HepG2 (cell line): ENCODE data around the gene CAPSL. TPM values are rescaled to one million over a fixed set of nuclear protein-coding genes. Genes with fewer than 3 reads are reported as not detected.

ENCODE experiments used
- ATAC-seq: fragments of 200-7000 bp; cut with Tn5 transposase; 3 replicates; pipeline ENCODE4 v1.9.1; 2020; ENCODE audit warnings: mild to moderate bottlenecking, moderate library complexity
- BruUV-seq: library from RNA; stranded (reverse); fragments of 400-500 nt; replicated peaks from 2 replicates; lab custom pipeline; 2021; lab: Mats Ljungman, UMichigan
- CTCF ChIA-PET: fragments of 300-600 bp; formaldehyde crosslinking; extraction: SDS; loops from one replicate; lab custom pipeline; 2021; ENCODE audit warnings: low total read pairs, inconsistent platforms, low intra/inter-chr PET ratio; lab: Yijun Ruan, JAX
- POLR2A ChIA-PET: fragments of 350-600 bp; sonication (Branson Sonifier 250); formaldehyde crosslinking; loops from one replicate; lab custom pipeline; 2020; ENCODE audit warnings: antibody characterized with exemption, inconsistent platforms; lab: Yijun Ruan, JAX
- DNase-seq: peaks from one replicate; pipeline ENCODE4 v3.0.0-alpha.2; 2015; ENCODE audit warnings: low spot score
- FAIRE-seq: peaks from 3 replicates; lab custom pipeline; 2011; peaks lifted over from hg19 to GRCh38; lab: Jason Lieb, UNC
- H2AFZ ChIP-seq: one replicate; pipeline ENCODE4 v1.6.1; 2011; ENCODE audit warnings: low read length, inconsistent platforms
- H3K27ac ChIP-seq: fragments of 300-600 bp; 3 replicates; pipeline ENCODE4 v1.8.0; 2011; ENCODE audit warnings: mixed run types, mild to moderate bottlenecking, mixed read lengths, low read length, inconsistent platforms; ENCODE audit not compliant: insufficient read depth; ENCODE audit errors: extremely low read length
- H3K27me3 ChIP-seq, 2 experiments: fragments of 200-600 bp in 1 of 2; 2 replicates in 1 of 2; 3 replicates in 1 of 2; pipeline versions ENCODE4 v1.6.0 to v1.8.0; 2011; ENCODE audit warnings: low read length in 2 of 2, mild to moderate bottlenecking in 2 of 2, moderate library complexity in 2 of 2, inconsistent platforms in 1 of 2; ENCODE audit not compliant: insufficient read depth in 2 of 2, control insufficient read depth in 1 of 2
- H3K36me3 ChIP-seq, 2 experiments: fragments of 200-600 bp in 1 of 2; replicated peaks in 1 of 2; 2 replicates in 1 of 2; 3 replicates in 1 of 2; pipeline versions ENCODE4 v1.5.1 to v1.8.0; 2011; ENCODE audit warnings: low read length in 2 of 2, inconsistent platforms in 1 of 2; ENCODE audit not compliant: insufficient read depth in 2 of 2, control insufficient read depth in 1 of 2
- H3K4me1 ChIP-seq: 2 replicates; pipeline ENCODE4 v1.5.1; 2012; ENCODE audit warnings: low read length, inconsistent platforms; ENCODE audit not compliant: insufficient read depth
- H3K4me2 ChIP-seq: 2 replicates; pipeline ENCODE4 v1.6.0; 2011; ENCODE audit warnings: low read depth, low read length, inconsistent platforms
- H3K4me3 ChIP-seq, 3 experiments: fragments of 200-600 bp in 1 of 3; sonication (generic), shearing (Covaris generic) in 1 of 3; replicated peaks in 1 of 3; 2 replicates each; pipeline ENCODE4 v1.5.1; 2011 to 2016; ENCODE audit warnings: low read length in 3 of 3, inconsistent platforms in 2 of 3, low read depth in 2 of 3, mild to moderate bottlenecking in 2 of 3, control low read depth in 1 of 3, mixed read lengths in 1 of 3; ENCODE audit not compliant: insufficient read depth in 1 of 3
- H3K79me2 ChIP-seq: one replicate; pipeline ENCODE4 v1.6.1; 2011; ENCODE audit warnings: low read length, inconsistent platforms; ENCODE audit not compliant: insufficient read depth
- H3K9ac ChIP-seq: 2 replicates; pipeline ENCODE4 v1.6.0; 2011; ENCODE audit warnings: mild to moderate bottlenecking, low read depth, low read length, inconsistent platforms; ENCODE audit not compliant: insufficient read depth
- H3K9me3 ChIP-seq: 2 replicates; pipeline ENCODE4 v1.5.1; 2012; ENCODE audit warnings: mild to moderate bottlenecking, low read length
- H4K20me1 ChIP-seq: 2 replicates; pipeline ENCODE4 v1.6.0; 2011; ENCODE audit warnings: inconsistent platforms, mild to moderate bottlenecking, low read length, moderate library complexity; ENCODE audit not compliant: insufficient read depth
- ATRX ChIP-seq: sonication (generic); formaldehyde crosslinking; IDR thresholded peaks from 2 replicates; pipeline ENCODE4 v1.4.0; 2020; ENCODE audit warnings: missing genetic modification reagents, borderline replicate concordance
- GFI1 ChIP-seq: sonication (generic); formaldehyde crosslinking; IDR thresholded peaks from 2 replicates; pipeline ENCODE4 v1.5.0; 2020; ENCODE audit warnings: missing genetic modification reagents, mild to moderate bottlenecking, borderline replicate concordance
- KDM6A ChIP-seq: IDR thresholded peaks from 2 replicates; pipeline ENCODE4 v1.6.1; 2016; ENCODE audit warnings: low read depth
- MAFK ChIP-seq, 2 experiments: IDR thresholded peaks in 1 of 2; conservative IDR thresholded peaks in 1 of 2; 2 replicates each; pipeline ENCODE4 v1.6.1; 2011; ENCODE audit warnings: improper control_type of control experiment in 2 of 2, low read length in 2 of 2
- POLR2AphosphoS5 ChIP-seq: IDR thresholded peaks from 2 replicates; pipeline ENCODE4 v1.6.1; 2012; ENCODE audit warnings: low read depth, low read length
- ZMYM3 ChIP-seq: sonication (generic); formaldehyde crosslinking; IDR thresholded peaks from 2 replicates; pipeline ENCODE4 v1.5.1; 2020; ENCODE audit warnings: mild to moderate bottlenecking, missing genetic modification reagents
- ZNF616 ChIP-seq: sonication (generic); formaldehyde crosslinking; IDR thresholded peaks from 2 replicates; pipeline ENCODE4 v1.5.0; 2020; ENCODE audit warnings: low read depth, mild to moderate bottlenecking, missing genetic modification reagents
- ZNF816 ChIP-seq: sonication (generic); formaldehyde crosslinking; IDR thresholded peaks from 2 replicates; pipeline ENCODE4 v1.8.0; 2022; ENCODE audit warnings: missing genetic modification reagents, mild to moderate bottlenecking, borderline replicate concordance
- WGBS: methylation state at CpG from one replicate; pipeline ENCODE4 v1.1.6; 2017; ENCODE audit warnings: low lambda C conversion rate; 5-methylcytosine and 5-hydroxymethylcytosine counted together
- in situ Hi-C: cut with HindIII; loops from 2 replicates; pipeline ENCODE4 v1.10.0; 2017; ENCODE audit warnings: low pct_unique_long_range_greater_than_20kb; ENCODE audit not compliant: extremely low pct_ligation_motif_present
- intact Hi-C: fragments of 100-400 bp; cut with micrococcal nuclease; formaldehyde crosslinking; loops from one replicate; pipeline ENCODE4 v1.10.0; 2022; ENCODE audit not compliant: unreplicated experiment
- polyA plus RNA-seq, 8 experiments: library from polyadenylated mRNA; depleted of rRNA in 3 of 8; stranded (reverse) in 7 of 8; unstranded in 1 of 8; fragments of >200 nt; fragmentation: Illumina TruSeq in 4 of 8; extraction: Trizol in 4 of 8; gene quantifications; 2 replicates each; pipeline versions ENCODE4 v1.2.1 to v1.2.3, GENCODE V29; 2011 to 2016; ENCODE audit warnings: low read depth in 4 of 8, missing spikeins in 1 of 8, mixed read lengths in 1 of 8; ENCODE audit not compliant: insufficient read depth in 1 of 8
- total RNA-seq, 5 experiments: library from RNA; depleted of rRNA; stranded (reverse); fragments of >200 nt; fragmentation: Illumina TruSeq; extraction: Trizol; gene quantifications; 2 replicates each; pipeline ENCODE4 v1.2.3, GENCODE V29; 2016; ENCODE audit warnings: low read depth in 1 of 5
- TF ChIP-seq, protein P1 (sequence below): sonication (generic); formaldehyde crosslinking; IDR thresholded peaks from 2 replicates; pipeline ENCODE4 v1.4.0; 2020; ENCODE audit warnings: missing genetic modification reagents
- TF ChIP-seq, protein P2 (sequence below): sonication (generic); formaldehyde crosslinking; IDR thresholded peaks from 2 replicates; pipeline ENCODE4 v1.4.0; 2020; ENCODE audit warnings: missing genetic modification reagents, borderline replicate concordance
- TF ChIP-seq, protein P3 (sequence below): sonication (generic); formaldehyde crosslinking; IDR thresholded peaks from 2 replicates; pipeline ENCODE4 v1.4.0; 2020; ENCODE audit warnings: missing genetic modification reagents, borderline replicate concordance
- TF ChIP-seq, protein P4 (sequence below): IDR thresholded peaks from 2 replicates; pipeline ENCODE4 v1.4.0; 2020; ENCODE audit warnings: mild to moderate bottlenecking, missing genetic modification reagents

CAPSL gene
- total and polyA plus RNA-seq, 2 of the 13 experiments (the other 11 are each of a cell fraction or from before 2014, with no cell fraction given): not detected

DNA sequence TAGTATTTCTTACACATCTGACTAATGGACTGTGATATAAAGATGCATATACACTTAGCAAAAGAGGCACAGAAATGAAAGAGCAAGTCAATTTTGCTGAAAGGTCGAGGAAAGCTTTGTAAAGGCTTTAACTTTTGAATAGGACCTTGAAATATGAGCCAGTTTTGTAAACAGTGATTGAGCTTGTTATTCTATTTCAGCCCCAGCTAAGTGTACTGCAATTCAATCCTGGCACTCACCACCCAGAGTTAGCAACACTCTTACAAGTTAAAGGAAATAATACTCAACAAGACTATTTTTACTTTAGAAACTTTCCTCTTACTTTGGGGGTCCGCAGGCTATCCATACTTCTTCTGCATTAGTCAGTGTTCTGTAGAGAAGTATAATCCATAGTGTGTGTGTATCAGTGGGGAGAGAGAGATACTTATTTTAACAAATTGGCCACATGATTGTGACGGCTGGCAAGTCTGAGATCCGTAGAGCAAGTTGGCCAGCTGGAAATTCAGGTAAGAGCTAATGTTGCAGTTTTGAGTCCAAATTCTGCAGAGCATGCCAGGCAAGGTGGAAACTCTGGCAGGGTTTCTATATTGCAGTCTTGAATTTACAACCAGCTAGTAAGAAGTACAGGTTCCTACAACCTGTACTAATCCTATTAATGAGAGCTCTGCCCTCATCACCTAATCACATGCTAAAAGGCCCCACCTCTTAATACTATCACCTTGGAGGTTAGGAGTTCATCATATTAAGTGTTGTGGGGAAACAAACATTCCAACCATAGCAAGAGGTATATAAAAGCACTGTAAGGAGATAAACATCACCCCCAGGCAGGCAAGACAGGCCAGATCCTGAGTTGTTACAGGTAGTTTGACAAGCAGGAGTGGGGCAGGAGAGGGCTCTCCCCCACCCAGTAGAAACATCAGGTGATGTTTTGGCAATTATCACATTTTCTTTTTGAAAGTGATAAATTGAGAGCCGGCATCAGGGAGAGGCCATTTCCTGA is 48.1 kb downstream of the CAPSL start:
- no TSS peak for BruUV-seq
- no peaks in the 10 kb centered on the region for H4K20me1 ChIP-seq
- H3K4me3 ChIP-seq: no peak overlapping the region
- POLR2A ChIA-PET: no interaction called here
- H3K27ac ChIP-seq: no peak overlapping the region
- H3K9ac ChIP-seq: no peak overlapping the region
- FAIRE-seq (no peak), DNase-seq (no peak), ATAC-seq (no peak)
- 20% methylated on average over 5 of the region's 5 CpGs for WGBS
- no peak overlapping the region for H3K4me2 ChIP-seq
- H3K9me3 ChIP-seq: no peaks in the 10 kb centered on the region
- H3K79me2 ChIP-seq: no peaks in the 10 kb centered on the region
- H3K4me1 ChIP-seq: no peaks in the 10 kb centered on the region
- in situ Hi-C loops: no loop called here
- intact Hi-C loops: no loop called here
- CTCF ChIA-PET: no interaction called here
- H3K27me3 ChIP-seq: no peaks in the 10 kb centered on the region
- H2AFZ ChIP-seq: no peak overlapping the region
- no peaks in the 10 kb centered on the region for H3K36me3 ChIP-seq
- TF ChIP-seq, protein P1, sequence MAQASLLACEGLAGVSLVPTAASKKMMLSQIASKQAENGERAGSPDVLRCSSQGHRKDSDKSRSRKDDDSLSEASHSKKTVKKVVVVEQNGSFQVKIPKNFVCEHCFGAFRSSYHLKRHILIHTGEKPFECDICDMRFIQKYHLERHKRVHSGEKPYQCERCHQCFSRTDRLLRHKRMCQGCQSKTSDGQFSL (CRISPR knock-in tag): no peak
- TF ChIP-seq ZNF616: no peak
- no peak for TF ChIP-seq ZNF816 (CRISPR knock-in tag)
- no peak for TF ChIP-seq KDM6A
- TF ChIP-seq, protein P2, sequence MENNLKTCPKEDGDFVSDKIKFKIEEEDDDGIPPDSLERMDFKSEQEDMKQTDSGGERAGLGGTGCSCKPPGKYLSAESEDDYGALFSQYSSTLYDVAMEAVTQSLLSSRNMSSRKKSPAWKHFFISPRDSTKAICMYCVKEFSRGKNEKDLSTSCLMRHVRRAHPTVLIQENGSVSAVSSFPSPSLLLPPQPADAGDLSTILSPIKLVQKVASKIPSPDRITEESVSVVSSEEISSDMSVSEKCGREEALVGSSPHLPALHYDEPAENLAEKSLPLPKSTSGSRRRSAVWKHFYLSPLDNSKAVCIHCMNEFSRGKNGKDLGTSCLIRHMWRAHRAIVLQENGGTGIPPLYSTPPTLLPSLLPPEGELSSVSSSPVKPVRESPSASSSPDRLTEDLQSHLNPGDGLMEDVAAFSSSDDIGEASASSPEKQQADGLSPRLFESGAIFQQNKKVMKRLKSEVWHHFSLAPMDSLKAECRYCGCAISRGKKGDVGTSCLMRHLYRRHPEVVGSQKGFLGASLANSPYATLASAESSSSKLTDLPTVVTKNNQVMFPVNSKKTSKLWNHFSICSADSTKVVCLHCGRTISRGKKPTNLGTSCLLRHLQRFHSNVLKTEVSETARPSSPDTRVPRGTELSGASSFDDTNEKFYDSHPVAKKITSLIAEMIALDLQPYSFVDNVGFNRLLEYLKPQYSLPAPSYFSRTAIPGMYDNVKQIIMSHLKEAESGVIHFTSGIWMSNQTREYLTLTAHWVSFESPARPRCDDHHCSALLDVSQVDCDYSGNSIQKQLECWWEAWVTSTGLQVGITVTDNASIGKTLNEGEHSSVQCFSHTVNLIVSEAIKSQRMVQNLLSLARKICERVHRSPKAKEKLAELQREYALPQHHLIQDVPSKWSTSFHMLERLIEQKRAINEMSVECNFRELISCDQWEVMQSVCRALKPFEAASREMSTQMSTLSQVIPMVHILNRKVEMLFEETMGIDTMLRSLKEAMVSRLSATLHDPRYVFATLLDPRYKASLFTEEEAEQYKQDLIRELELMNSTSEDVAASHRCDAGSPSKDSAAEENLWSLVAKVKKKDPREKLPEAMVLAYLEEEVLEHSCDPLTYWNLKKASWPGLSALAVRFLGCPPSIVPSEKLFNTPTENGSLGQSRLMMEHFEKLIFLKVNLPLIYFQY (CRISPR knock-in tag): no peak
- TF ChIP-seq, protein P3, sequence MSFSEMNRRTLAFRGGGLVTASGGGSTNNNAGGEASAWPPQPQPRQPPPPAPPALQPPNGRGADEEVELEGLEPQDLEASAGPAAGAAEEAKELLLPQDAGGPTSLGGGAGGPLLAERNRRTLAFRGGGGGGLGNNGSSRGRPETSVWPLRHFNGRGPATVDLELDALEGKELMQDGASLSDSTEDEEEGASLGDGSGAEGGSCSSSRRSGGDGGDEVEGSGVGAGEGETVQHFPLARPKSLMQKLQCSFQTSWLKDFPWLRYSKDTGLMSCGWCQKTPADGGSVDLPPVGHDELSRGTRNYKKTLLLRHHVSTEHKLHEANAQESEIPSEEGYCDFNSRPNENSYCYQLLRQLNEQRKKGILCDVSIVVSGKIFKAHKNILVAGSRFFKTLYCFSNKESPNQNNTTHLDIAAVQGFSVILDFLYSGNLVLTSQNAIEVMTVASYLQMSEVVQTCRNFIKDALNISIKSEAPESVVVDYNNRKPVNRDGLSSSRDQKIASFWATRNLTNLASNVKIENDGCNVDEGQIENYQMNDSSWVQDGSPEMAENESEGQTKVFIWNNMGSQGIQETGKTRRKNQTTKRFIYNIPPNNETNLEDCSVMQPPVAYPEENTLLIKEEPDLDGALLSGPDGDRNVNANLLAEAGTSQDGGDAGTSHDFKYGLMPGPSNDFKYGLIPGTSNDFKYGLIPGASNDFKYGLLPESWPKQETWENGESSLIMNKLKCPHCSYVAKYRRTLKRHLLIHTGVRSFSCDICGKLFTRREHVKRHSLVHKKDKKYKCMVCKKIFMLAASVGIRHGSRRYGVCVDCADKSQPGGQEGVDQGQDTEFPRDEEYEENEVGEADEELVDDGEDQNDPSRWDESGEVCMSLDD (CRISPR knock-in tag): no peak
- TF ChIP-seq GFI1 (CRISPR knock-in tag): no peak
- TF ChIP-seq MAFK (conservative IDR thresholded peaks at IDR 0.05 in 1 of 2, IDR thresholded peaks at IDR 0.05 in 1 of 2; ENCODE audit: low read length in 2 of 2): no peak
- TF ChIP-seq ZMYM3 (CRISPR knock-in tag): no peak
- TF ChIP-seq, protein P4, sequence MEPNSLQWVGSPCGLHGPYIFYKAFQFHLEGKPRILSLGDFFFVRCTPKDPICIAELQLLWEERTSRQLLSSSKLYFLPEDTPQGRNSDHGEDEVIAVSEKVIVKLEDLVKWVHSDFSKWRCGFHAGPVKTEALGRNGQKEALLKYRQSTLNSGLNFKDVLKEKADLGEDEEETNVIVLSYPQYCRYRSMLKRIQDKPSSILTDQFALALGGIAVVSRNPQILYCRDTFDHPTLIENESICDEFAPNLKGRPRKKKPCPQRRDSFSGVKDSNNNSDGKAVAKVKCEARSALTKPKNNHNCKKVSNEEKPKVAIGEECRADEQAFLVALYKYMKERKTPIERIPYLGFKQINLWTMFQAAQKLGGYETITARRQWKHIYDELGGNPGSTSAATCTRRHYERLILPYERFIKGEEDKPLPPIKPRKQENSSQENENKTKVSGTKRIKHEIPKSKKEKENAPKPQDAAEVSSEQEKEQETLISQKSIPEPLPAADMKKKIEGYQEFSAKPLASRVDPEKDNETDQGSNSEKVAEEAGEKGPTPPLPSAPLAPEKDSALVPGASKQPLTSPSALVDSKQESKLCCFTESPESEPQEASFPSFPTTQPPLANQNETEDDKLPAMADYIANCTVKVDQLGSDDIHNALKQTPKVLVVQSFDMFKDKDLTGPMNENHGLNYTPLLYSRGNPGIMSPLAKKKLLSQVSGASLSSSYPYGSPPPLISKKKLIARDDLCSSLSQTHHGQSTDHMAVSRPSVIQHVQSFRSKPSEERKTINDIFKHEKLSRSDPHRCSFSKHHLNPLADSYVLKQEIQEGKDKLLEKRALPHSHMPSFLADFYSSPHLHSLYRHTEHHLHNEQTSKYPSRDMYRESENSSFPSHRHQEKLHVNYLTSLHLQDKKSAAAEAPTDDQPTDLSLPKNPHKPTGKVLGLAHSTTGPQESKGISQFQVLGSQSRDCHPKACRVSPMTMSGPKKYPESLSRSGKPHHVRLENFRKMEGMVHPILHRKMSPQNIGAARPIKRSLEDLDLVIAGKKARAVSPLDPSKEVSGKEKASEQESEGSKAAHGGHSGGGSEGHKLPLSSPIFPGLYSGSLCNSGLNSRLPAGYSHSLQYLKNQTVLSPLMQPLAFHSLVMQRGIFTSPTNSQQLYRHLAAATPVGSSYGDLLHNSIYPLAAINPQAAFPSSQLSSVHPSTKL: no peak
- no peak for TF ChIP-seq ATRX (CRISPR knock-in tag)
- TF ChIP-seq POLR2AphosphoS5: no peak
